H1 (cell line): ENCODE measurements around the gene CPNE5. TPM values are rescaled to one million over a fixed set of nuclear protein-coding genes. Genes with fewer than 3 reads are reported as not detected.

ENCODE experiments used
- CTBP2 ChIP-seq: IDR thresholded peaks from 2 replicates; pipeline ENCODE4 v1.7.0; 2011; ENCODE audit warnings: borderline replicate concordance, mild to moderate bottlenecking, moderate library complexity, mixed read lengths, low read length; ENCODE audit not compliant: insufficient read depth, insufficient read length
- POLR2A ChIP-seq, 2 experiments: IDR thresholded peaks; 1 replicate in 1 of 2; 2 replicates in 1 of 2; pipeline ENCODE4 v1.6.1; 2011; ENCODE audit warnings: low read depth in 2 of 2, low read length in 2 of 2, mild to moderate bottlenecking in 2 of 2; ENCODE audit errors: control extremely low read depth in 1 of 2
- polyA plus RNA-seq, 7 experiments: library from polyadenylated mRNA; depleted of rRNA in 3 of 7; stranded (reverse) in 5 of 7; unstranded in 2 of 7; fragments of >200 nt in 5 of 7; fragments of 200-250 nt in 2 of 7; gene quantifications; 1 replicate in 5 of 7; 2 replicates in 1 of 7; 4 replicates in 1 of 7; pipeline versions ENCODE4 v1.2.1 to v1.2.3, GENCODE V29; 2011 to 2013; ENCODE audit warnings: missing spikeins in 2 of 7, mixed read lengths in 2 of 7
- total RNA-seq: library from RNA; stranded (reverse); fragmentation: NEBNext Ultra II Directional; extraction: Animal tissue kit (Norgen Biotek cat#: 25700); gene quantifications from 2 replicates; pipeline ENCODE4 v1.2.1, GENCODE V29; 2021

CPNE5 gene
- total and polyA plus RNA-seq, 2 of the 8 experiments (the other 6 are each of a cell fraction or from before 2014, with no cell fraction given): 0.88 to 1.8 TPM

- TF ChIP-seq CTBP2: no peak
- no peak for TF ChIP-seq POLR2A (IDR thresholded peaks at IDR 0.05; ENCODE audit: control extremely low read depth in 1 of 2, low read depth in 2 of 2, low read length in 2 of 2)
Measured at GRCh38 chr6:36728289-36729160, 110.7 kb downstream of the CPNE5 start (continued).
